Measurements from ENCODE around the gene ANKLE2. TPM values are rescaled to one million over a fixed set of nuclear protein-coding genes. Genes with fewer than 3 reads are reported as not detected.
A peak's percentile ranks its signal among the peaks of the same experiment; 100 is the strongest.

The ANKLE2 gene
- total and polyA plus RNA-seq, 2 of the 13 experiments (the other 11 are each of a cell fraction or from before 2014, with no cell fraction given) = 35.3 to 37.1 TPM

GRCh38 chr12:132761921-132762583 is 420 bp upstream of the ANKLE2 start (continued):
- TF ChIP-seq ZNF264 (CRISPR knock-in tag; IDR thresholded peaks at IDR 0.05) = no peak
- TF ChIP-seq, protein P1, sequence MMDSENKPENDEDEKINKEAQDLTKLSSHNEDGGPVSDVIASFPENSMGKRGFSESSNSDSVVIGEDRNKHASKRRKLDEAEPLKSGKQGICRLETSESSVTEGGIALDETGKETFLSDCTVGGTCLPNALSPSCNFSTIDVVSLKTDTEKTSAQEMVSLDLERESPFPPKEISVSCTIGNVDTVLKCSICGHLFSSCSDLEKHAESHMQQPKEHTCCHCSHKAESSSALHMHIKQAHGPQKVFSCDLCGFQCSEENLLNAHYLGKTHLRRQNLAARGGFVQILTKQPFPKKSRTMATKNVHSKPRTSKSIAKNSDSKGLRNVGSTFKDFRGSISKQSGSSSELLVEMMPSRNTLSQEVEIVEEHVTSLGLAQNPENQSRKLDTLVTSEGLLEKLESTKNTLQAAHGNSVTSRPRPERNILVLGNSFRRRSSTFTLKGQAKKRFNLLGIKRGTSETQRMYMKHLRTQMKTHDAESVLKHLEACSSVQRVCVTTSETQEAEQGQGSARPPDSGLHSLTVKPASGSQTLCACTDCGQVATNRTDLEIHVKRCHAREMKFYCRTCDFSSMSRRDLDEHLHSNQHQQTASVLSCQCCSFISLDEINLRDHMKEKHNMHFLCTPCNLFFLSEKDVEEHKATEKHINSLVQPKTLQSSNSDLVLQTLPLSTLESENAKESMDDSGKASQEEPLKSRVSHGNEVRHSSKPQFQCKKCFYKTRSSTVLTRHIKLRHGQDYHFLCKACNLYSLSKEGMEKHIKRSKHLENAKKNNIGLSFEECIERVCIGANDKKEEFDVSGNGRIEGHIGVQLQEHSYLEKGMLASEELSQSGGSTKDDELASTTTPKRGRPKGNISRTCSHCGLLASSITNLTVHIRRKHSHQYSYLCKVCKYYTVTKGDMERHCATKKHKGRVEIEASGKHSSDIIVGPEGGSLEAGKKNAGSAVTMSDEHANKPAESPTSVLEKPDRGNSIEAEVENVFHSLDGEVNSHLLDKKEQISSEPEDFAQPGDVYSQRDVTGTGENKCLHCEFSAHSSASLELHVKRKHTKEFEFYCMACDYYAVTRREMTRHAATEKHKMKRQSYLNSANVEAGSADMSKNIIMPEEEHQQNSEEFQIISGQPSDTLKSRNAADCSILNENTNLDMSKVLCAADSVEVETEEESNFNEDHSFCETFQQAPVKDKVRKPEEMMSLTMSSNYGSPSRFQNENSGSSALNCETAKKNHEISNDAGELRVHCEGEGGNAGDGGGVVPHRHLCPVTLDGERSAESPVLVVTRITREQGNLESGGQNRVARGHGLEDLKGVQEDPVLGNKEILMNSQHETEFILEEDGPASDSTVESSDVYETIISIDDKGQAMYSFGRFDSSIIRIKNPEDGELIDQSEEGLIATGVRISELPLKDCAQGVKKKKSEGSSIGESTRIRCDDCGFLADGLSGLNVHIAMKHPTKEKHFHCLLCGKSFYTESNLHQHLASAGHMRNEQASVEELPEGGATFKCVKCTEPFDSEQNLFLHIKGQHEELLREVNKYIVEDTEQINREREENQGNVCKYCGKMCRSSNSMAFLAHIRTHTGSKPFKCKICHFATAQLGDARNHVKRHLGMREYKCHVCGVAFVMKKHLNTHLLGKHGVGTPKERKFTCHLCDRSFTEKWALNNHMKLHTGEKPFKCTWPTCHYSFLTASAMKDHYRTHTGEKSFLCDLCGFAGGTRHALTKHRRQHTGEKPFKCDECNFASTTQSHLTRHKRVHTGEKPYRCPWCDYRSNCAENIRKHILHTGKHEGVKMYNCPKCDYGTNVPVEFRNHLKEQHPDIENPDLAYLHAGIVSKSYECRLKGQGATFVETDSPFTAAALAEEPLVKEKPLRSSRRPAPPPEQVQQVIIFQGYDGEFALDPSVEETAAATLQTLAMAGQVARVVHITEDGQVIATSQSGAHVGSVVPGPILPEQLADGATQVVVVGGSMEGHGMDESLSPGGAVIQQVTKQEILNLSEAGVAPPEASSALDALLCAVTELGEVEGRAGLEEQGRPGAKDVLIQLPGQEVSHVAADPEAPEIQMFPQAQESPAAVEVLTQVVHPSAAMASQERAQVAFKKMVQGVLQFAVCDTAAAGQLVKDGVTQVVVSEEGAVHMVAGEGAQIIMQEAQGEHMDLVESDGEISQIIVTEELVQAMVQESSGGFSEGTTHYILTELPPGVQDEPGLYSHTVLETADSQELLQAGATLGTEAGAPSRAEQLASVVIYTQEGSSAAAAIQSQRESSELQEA (CRISPR knock-in tag; IDR thresholded peaks at IDR 0.05; ENCODE audit: not compliant biosample characterization) = peak; percentile 32
- no peak for TF ChIP-seq MIXL1 (CRISPR knock-in tag; IDR thresholded peaks at IDR 0.05)
- TF ChIP-seq, protein P2, sequence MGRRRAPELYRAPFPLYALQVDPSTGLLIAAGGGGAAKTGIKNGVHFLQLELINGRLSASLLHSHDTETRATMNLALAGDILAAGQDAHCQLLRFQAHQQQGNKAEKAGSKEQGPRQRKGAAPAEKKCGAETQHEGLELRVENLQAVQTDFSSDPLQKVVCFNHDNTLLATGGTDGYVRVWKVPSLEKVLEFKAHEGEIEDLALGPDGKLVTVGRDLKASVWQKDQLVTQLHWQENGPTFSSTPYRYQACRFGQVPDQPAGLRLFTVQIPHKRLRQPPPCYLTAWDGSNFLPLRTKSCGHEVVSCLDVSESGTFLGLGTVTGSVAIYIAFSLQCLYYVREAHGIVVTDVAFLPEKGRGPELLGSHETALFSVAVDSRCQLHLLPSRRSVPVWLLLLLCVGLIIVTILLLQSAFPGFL (CRISPR knock-in tag; IDR thresholded peaks at IDR 0.05) = 0 out of 2 replicates have a peak, but pooled peaks have one; percentile 1
- peak; percentile 66; the same call in 1 of the 2 replicates for TF ChIP-seq ZNF773 (CRISPR knock-in tag; IDR thresholded peaks at IDR 0.05; ENCODE audit: borderline replicate concordance)
- 0 out of 2 replicates have a peak, but pooled peaks have one; percentile 19 for TF ChIP-seq ELF3 (CRISPR knock-in tag; IDR thresholded peaks at IDR 0.05)
- TF ChIP-seq ZNF263 (CRISPR knock-in tag; IDR thresholded peaks at IDR 0.05) = peak; percentile 57; the same call in 1 of the 2 replicates
- 0 out of 2 replicates have a peak, but pooled peaks have one; percentile 67 for TF ChIP-seq KLF13 (CRISPR knock-in tag; IDR thresholded peaks at IDR 0.05)
- no peak for TF ChIP-seq ZNF225 (CRISPR knock-in tag; IDR thresholded peaks at IDR 0.05)
- peak; percentile 16; the same call in 1 of the 3 replicates for TF ChIP-seq MXI1 (IDR thresholded peaks at IDR 0.05; ENCODE audit: borderline replicate concordance, low read depth, low read length)
- TF ChIP-seq, protein P3, sequence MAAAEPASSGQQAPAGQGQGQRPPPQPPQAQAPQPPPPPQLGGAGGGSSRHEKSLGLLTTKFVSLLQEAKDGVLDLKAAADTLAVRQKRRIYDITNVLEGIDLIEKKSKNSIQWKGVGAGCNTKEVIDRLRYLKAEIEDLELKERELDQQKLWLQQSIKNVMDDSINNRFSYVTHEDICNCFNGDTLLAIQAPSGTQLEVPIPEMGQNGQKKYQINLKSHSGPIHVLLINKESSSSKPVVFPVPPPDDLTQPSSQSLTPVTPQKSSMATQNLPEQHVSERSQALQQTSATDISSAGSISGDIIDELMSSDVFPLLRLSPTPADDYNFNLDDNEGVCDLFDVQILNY (CRISPR knock-in tag; conservative IDR thresholded peaks at IDR 0.05) = 0 out of 2 replicates have a peak, but pooled peaks have one; percentile 34
- TF ChIP-seq GTF3A (CRISPR knock-in tag; conservative IDR thresholded peaks at IDR 0.05) = no peak
- TF ChIP-seq BRCA1 (CRISPR knock-in tag; IDR thresholded peaks at IDR 0.05) = 0 out of 2 replicates have a peak, but pooled peaks have one; percentile 57
- peak; percentile 46; the same call in 1 of the 2 replicates for TF ChIP-seq ZNF317 (CRISPR knock-in tag; IDR thresholded peaks at IDR 0.05)
- peak; percentile 27; the same call in 1 of the 2 replicates for TF ChIP-seq MEF2D (CRISPR knock-in tag; IDR thresholded peaks at IDR 0.05)
- TF ChIP-seq SPEN (CRISPR knock-in tag; IDR thresholded peaks at IDR 0.05; ENCODE audit: low read depth) = no peak
- peak; percentile 80; the same call in 1 of the 2 replicates for TF ChIP-seq KDM2A (CRISPR knock-in tag; IDR thresholded peaks at IDR 0.05; ENCODE audit: borderline replicate concordance, low read depth)
- TF ChIP-seq HBP1 (CRISPR knock-in tag; IDR thresholded peaks at IDR 0.05; ENCODE audit: low read depth) = 0 out of 2 replicates have a peak, but pooled peaks have one; percentile 47
